ES-I3 (cell line): Measurements from ENCODE around the gene ACVR1.
"Not testable (repeated sequence)": the region's sequence is repeated elsewhere in the genome, so short reads cannot be mapped to it uniquely, and the experiment has no call there.

Experiments
- H3K36me3 ChIP-seq: 2 replicates; pipeline ENCODE4 v1.6.1; 2013; ENCODE audit warnings: mild to moderate bottlenecking, low read length, control low read depth, moderate library complexity; ENCODE audit not compliant: insufficient read depth
- H3K4me1 ChIP-seq: 2 replicates; pipeline ENCODE4 v1.6.1; 2013; ENCODE audit warnings: mild to moderate bottlenecking, control low read depth, low read length; ENCODE audit not compliant: insufficient read depth
- H3K9ac ChIP-seq: 2 replicates; pipeline ENCODE4 v1.6.1; 2013; ENCODE audit warnings: low read depth, mild to moderate bottlenecking, low read length, moderate library complexity
- H3K9me3 ChIP-seq: 2 replicates; pipeline ENCODE4 v1.6.1; 2013; ENCODE audit warnings: mild to moderate bottlenecking, low read length, moderate library complexity; ENCODE audit not compliant: control insufficient read depth, insufficient read depth

Gene ACVR1

GRCh38 chr2:157835425-157835824 lies 40.7 kb downstream of the ACVR1 start:
- Histone ChIP-seq H3K9me3 (no peaks in the 10 kb centered on the region), H3K9ac (no peak overlapping the region), H3K36me3 (no peaks in the 10 kb centered on the region), H3K4me1 (peaks cover 61% of the 10 kb centered on the region)

DNA sequence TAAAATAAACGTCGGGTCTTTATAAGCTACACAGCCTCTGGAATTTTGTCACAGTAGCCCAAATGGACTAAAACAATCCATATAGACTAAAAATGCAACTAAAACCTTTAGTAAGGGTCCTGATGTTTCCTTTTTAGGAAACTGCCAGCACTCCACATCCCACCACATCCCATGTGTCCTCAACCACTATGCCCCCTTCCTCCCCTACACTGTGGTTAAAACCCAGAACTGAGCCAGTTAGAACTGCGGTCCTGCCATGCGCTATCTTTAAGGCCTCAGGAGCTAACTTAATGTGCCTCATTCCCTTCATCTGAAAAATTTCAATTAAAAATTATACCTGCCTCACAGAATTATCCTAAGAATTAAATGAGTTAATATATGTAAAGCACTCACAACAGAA lies 41.1 kb downstream of the ACVR1 start:
- Histone ChIP-seq H3K9me3 (no peaks in the 10 kb centered on the region), H3K9ac (no peak overlapping the region), H3K4me1 (peaks cover 57% of the 10 kb centered on the region), H3K36me3 (no peaks in the 10 kb centered on the region)

DNA sequence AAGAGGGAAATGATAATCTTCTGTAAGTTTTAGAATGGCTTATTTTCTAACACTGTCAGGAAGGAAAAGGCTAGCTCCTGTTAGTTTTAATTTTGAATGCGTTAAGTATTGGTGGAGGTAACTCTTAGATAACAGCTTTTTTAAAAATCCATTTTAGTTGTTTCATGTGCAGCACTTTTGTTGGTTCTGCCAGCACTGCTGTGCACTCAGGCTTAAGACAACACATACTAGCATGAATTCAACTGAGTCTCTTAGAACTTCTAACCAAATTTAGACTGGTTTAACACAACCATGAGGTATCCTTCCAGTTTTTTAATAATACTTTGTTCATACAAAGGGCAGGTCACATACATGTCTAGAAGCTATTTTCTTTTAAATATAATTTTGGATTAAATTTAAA lies 42.4 kb downstream of the ACVR1 start:
- Histone ChIP-seq H3K36me3 (no peaks in the 10 kb centered on the region), H3K4me1 (peaks cover 48% of the 10 kb centered on the region), H3K9ac (no peak overlapping the region), H3K9me3 (no peaks in the 10 kb centered on the region)

DNA sequence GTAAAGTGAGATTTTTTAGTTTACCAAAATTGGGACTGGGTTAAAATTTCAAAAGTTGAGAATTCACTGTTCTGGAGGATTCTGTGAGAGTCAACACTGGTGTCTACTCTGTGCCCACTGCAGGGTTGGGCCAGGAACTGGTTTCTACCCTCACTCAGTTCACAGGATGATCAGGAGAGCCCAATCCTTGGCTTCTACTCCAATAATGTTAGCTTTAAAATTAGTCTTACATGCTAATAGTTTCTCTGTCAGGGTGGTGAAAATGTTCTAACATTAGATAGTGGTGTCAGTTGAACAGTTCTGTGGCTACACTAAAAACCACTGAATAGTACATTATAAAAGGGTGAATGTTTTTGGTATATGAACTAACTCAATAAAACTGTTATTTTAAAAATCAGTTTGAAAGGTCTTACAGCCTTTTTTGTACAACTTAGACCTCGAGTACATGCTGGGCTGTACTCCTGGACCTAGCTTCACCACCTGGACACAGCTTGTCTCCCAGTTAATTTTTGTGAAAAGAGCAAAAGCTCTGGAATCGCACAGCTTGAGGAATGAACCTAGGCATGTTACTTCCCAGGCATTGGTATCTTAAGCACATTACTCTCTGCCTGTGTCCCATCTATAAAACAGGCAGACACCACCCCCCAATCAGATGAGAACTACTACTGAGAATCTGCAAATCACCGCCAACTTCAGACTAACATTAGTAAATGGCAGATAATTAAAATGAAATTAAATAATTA lies 44.4 kb downstream of the ACVR1 start:
- Histone ChIP-seq H3K9me3 (no peaks in the 10 kb centered on the region), H3K4me1 (peaks cover 28% of the 10 kb centered on the region), H3K36me3 (no peaks in the 10 kb centered on the region), H3K9ac (no peak overlapping the region)

GRCh38 chr2:157830696-157831570 lies 45.2 kb downstream of the ACVR1 start:
- H3K4me1 ChIP-seq: peaks cover 21% of the 10 kb centered on the region
- H3K9me3 ChIP-seq: no peaks in the 10 kb centered on the region
- H3K9ac ChIP-seq: no peak overlapping the region
- H3K36me3 ChIP-seq: no peaks in the 10 kb centered on the region

DNA sequence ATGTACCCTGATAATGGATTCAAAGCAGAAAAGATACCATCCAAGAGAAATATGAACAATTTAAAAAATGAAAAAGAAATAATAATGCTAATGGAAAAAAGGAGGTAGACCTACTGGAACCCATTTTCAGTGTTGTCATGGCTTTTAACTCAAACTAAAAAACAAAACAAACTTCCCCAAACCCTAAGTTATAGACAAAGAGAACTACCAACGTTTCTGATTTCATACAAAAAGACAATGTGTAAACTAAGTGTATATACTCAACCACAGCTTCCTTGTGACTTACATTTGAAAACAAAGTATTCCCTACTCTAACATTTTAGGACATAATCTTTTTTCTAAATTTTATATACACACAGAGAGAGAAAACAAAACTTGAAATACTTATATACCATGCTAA lies 45.9 kb downstream of the ACVR1 start:
- peaks cover 17% of the 10 kb centered on the region for H3K4me1 ChIP-seq
- H3K36me3 ChIP-seq: no peaks in the 10 kb centered on the region
- no peaks in the 10 kb centered on the region for H3K9me3 ChIP-seq
- H3K9ac ChIP-seq: no peak overlapping the region

DNA sequence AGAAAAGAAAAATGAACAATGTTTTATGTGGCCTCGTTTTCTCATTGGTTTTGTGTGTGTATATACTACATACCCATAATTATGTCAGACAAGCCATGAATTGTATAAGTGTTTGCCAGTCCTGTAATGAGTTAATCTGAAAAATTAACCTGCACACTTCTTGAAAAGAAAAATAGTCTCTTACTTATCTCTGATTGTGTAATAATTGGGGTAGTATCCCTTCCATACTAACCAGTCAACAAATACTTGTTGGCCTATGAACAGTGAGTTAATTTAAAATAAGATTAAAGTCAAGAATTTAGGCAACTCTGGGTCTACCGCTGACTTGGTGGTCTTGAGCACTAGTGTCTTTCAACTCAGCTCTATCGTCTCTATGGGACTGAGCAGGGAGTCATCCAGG lies 48.8 kb downstream of the ACVR1 start:
- Histone ChIP-seq H3K9me3 (no peaks in the 10 kb centered on the region), H3K36me3 (no peaks in the 10 kb centered on the region), H3K4me1 (peaks cover 17% of the 10 kb centered on the region), H3K9ac (no peak overlapping the region)

DNA sequence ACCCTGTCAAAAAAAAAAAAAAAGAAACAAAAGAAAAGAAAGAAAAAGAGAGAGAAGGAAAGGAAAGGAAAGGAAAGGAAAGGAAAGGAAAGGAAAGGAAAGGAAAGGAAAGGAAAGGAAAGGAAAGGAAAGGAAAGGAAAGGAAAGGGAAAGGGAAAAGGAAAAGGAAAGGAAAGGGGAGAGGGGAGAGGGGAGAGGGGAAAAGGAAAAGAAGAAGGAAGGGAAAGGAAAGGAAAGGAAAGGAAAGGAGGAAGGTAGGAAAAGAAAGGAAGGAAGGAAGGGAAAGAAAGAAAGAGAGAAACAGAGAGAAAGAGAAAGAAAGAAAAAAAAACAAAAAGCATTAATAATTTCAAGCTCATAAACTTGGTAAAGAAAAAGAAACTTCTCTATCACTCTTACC lies 49.5 kb downstream of the ACVR1 start:
- not testable (repeated sequence) for H3K9me3 ChIP-seq, H3K9ac ChIP-seq, H3K36me3 ChIP-seq
- H3K4me1 ChIP-seq: peaks cover 11% of the 10 kb centered on the region

GRCh38 chr2:157825885-157826284 lies 50.2 kb downstream of the ACVR1 start:
- H3K36me3 ChIP-seq: no peaks in the 10 kb centered on the region
- H3K9me3 ChIP-seq: no peaks in the 10 kb centered on the region
- H3K9ac ChIP-seq: no peak overlapping the region
- 0 out of 2 replicates have a peak, but pooled peaks cover 3% of the 10 kb centered on the region for H3K4me1 ChIP-seq

DNA sequence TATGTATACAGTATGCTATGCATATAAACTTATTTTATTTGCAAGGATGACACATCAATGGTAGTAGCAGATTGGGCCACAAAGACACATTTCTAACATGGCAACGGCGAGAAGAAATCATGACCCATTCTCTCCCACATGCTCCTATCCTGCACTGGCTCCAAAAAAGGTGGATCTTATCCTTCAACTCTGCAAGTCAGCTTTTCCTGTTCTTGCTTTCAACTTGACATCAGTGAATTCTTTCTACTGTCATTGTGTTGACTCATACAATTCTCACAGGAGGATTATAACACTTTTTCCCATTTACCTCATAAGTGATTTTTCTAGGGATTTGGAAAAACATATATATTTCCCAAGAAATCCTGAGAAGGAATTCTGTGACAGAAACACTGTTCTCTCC lies 53.1 kb downstream of the ACVR1 start:
- no peaks in the 10 kb centered on the region for H3K9me3 ChIP-seq
- no peaks in the 10 kb centered on the region for H3K4me1 ChIP-seq
- no peak overlapping the region for H3K9ac ChIP-seq
- H3K36me3 ChIP-seq: no peaks in the 10 kb centered on the region

GRCh38 chr2:157822533-157822932 lies 53.6 kb downstream of the ACVR1 start:
- no peaks in the 10 kb centered on the region for H3K4me1 ChIP-seq
- H3K36me3 ChIP-seq: no peaks in the 10 kb centered on the region
- no peak overlapping the region for H3K9ac ChIP-seq
- H3K9me3 ChIP-seq: no peaks in the 10 kb centered on the region

DNA sequence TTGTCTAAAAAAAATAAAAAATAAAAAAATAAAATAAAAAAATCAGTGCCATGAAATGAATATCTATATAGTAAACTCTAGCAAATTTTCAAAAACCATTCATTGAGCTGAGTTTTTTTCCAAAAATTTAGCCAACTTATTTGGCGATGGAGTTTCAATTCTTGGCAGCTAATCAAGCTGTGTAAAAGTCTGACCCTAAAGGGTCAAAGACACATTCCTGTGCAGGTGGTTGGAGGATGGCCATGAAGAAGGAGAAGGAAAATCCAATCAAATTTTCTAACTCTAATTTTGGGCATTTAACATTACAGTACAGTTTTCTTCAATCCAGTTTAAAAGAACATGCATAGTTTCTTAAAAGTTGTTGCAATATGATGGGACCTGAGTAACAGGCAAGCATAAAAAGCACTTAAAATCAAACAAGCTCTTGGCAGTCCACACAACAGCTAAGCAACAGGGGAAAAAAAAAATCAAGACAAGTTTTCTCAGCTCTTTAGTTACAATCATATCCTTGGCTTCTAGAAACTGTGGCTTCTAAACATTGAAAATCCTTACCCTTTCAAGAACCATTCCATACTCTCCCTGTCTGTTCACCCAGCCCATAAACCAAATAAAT lies 54.5 kb downstream of the ACVR1 start:
- H3K36me3 ChIP-seq: no peaks in the 10 kb centered on the region
- no peak overlapping the region for H3K9ac ChIP-seq
- H3K9me3 ChIP-seq: no peaks in the 10 kb centered on the region
- no peaks in the 10 kb centered on the region for H3K4me1 ChIP-seq

DNA sequence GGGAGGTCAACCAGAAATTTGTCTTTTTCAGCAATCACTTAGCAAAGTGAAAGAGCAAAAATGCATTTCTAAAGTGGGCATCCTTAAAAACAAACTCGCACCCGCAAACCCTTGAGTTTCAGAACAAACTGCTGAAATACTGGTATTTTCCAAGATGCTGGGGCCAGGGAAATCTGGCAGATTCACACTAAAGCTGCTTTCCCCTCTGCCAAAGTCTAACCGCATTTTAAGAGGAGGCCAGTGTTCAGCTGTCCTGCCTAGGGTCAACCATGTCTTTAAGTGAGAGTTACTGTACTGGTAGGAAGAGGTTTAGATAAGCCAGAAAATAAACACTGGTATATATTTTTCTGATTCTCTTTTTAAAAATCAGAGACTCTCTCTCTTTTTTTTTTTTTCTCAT lies 55.9 kb downstream of the ACVR1 start:
- H3K9ac ChIP-seq: no peak overlapping the region
- H3K9me3 ChIP-seq: no peaks in the 10 kb centered on the region
- no peaks in the 10 kb centered on the region for H3K4me1 ChIP-seq
- H3K36me3 ChIP-seq: no peaks in the 10 kb centered on the region; the same call in 1 of the 2 replicates

DNA sequence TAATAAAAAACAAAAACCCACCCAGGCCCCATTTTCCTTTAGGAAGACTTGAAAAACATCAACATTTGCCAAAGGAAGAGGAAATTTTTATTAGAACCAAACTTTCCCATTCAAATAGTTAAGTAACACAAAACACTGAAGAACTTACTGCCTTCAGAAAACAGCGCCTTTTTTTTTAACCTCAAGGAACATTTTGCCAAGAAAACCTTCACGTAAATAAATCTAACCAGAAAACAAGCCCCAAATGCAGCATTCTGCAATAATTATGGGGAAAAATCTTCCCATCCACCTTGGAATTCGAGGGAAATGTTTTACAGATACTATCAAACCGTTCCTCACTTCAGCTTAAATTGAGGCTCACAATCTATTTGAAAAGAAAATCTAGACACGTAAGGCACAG lies 56.4 kb downstream of the ACVR1 start:
- Histone ChIP-seq H3K9me3 (no peaks in the 10 kb centered on the region), H3K9ac (no peak overlapping the region), H3K36me3 (no peaks in the 10 kb centered on the region; the same call in 1 of the 2 replicates), H3K4me1 (no peaks in the 10 kb centered on the region)
